TTC549 (cell line): ENCODE measurements around the gene AVPR1B.

Experiments
- FAIRE-seq: peaks from 2 replicates; lab custom pipeline; 2012; peaks lifted over from hg19 to GRCh38; lab: Jason Lieb, UNC

Gene AVPR1B

GRCh38 chr1:206117151-206117948, at the start of gene AVPR1B:
Gene AVPR1B, minus strand, starts transcription at chr1:206117388. Its CDS starts 498 bp downstream, at chr1:206116890.
- no peak for FAIRE-seq

GRCh38 chr1:206145771-206146290, 28.6 kb upstream of the AVPR1B start:
- no peak for FAIRE-seq

GRCh38 chr1:206144605-206145004, 27.4 kb upstream of the AVPR1B start:
- no peak for FAIRE-seq

- no peak for FAIRE-seq
These were observed 26.5 kb upstream of the AVPR1B start for GRCh38 chr1:206143537-206144172.

- no peak for FAIRE-seq
These were observed 25.6 kb upstream of the AVPR1B start for GRCh38 chr1:206142770-206143169.

GRCh38 chr1:206142011-206142410, 24.8 kb upstream of the AVPR1B start:
- no peak for FAIRE-seq

- FAIRE-seq, result no peak
These were observed 19.1 kb upstream of the AVPR1B start for GRCh38 chr1:206136241-206136640.

GRCh38 chr1:206135248-206135647, 18.1 kb upstream of the AVPR1B start:
- FAIRE-seq, result no peak

GRCh38 chr1:206133751-206134415, 16.7 kb upstream of the AVPR1B start:
- no peak for FAIRE-seq

- FAIRE-seq, result no peak
These were observed 13.8 kb upstream of the AVPR1B start for GRCh38 chr1:206131037-206131436.

- no peak for FAIRE-seq
These were observed 11.0 kb upstream of the AVPR1B start for GRCh38 chr1:206128196-206128595.

GRCh38 chr1:206127336-206127735, 10.1 kb upstream of the AVPR1B start:
- no peak for FAIRE-seq

- no peak for FAIRE-seq
These were observed 8.2 kb upstream of the AVPR1B start for GRCh38 chr1:206125346-206125745.

GRCh38 chr1:206122686-206123085, 5.5 kb upstream of the AVPR1B start:
- FAIRE-seq, result peak; percentile 53

GRCh38 chr1:206121269-206121668, 4.1 kb upstream of the AVPR1B start:
- FAIRE-seq, result peak; percentile 79

GRCh38 chr1:206120406-206120805, 3.2 kb upstream of the AVPR1B start:
- no peak for FAIRE-seq

- no peak for FAIRE-seq
These were observed 376 bp downstream of the AVPR1B start for GRCh38 chr1:206116873-206117150.

GRCh38 chr1:206116191-206116872, 856 bp downstream of the AVPR1B start:
- FAIRE-seq, result no peak

- FAIRE-seq, result no peak
These were observed 1.4 kb downstream of the AVPR1B start for GRCh38 chr1:206115791-206116190.

GRCh38 chr1:206114692-206115640, 2.2 kb downstream of the AVPR1B start:
- FAIRE-seq, result no peak

- FAIRE-seq, result no peak
These were observed 4.4 kb downstream of the AVPR1B start for GRCh38 chr1:206112600-206113301.
